Cardiac fibroblast (primary cell): ENCODE results near the gene SRPRB.
A peak's percentile ranks its signal among the peaks of the same experiment; 100 is the strongest.

Experiments used
- DNase-seq, 2 donors: peaks; one replicate each; pipeline versions ENCODE4 v3.0.0 to v3.0.0-alpha.2; 2010; ENCODE audit warnings: low read depth in 2 of 2
- H3K4me3 ChIP-seq, 2 donors: replicated peaks in 1 of 2; 1 replicate in 1 of 2; 2 replicates in 1 of 2; pipeline ENCODE4 v1.5.1; 2011; ENCODE audit warnings: low read depth in 2 of 2, low read length in 2 of 2, mild to moderate bottlenecking in 2 of 2, moderate library complexity in 1 of 2
- CTCF ChIP-seq: IDR thresholded peaks from one replicate; pipeline ENCODE4 v1.5.1; 2011; ENCODE audit warnings: low read depth, mild to moderate bottlenecking, low read length, inconsistent platforms

The SRPRB gene

DNA sequence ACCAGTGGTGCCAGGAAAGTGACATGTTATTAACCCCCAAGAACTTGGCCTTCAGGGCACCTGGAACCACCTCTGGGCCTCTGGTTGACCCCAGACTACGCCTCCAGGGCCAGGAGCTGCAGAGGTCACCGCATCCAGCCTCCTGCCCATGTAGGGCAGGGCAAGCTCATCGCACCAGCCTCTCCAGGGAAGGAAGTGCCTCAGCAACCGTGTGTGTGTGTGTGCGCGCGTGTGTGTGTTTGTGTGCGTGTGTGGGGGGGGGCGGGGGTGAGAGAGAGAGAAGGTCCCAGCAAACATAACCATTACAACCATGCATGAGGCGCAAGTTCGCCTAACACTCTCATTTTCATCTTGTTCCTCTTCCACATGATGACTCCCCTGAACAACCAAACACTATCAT lies 58.3 kb downstream of the SRPRB start:
- no peak for DNase-seq
- H3K4me3 ChIP-seq = no peak overlapping the region
- TF ChIP-seq CTCF = no peak

GRCh38 chr3:133864616-133865015 lies 59.0 kb downstream of the SRPRB start:
- TF ChIP-seq CTCF = no peak
- DNase-seq = no peak
- no peak overlapping the region for H3K4me3 ChIP-seq

GRCh38 chr3:133865136-133865855 lies 59.7 kb downstream of the SRPRB start:
- DNase-seq = no peak
- peak; percentile 1 for TF ChIP-seq CTCF
- H3K4me3 ChIP-seq = no peak overlapping the region

GRCh38 chr3:133866141-133866540 lies 60.5 kb downstream of the SRPRB start:
- H3K4me3 ChIP-seq = no peak overlapping the region
- no peak for TF ChIP-seq CTCF
- DNase-seq = no peak

DNA sequence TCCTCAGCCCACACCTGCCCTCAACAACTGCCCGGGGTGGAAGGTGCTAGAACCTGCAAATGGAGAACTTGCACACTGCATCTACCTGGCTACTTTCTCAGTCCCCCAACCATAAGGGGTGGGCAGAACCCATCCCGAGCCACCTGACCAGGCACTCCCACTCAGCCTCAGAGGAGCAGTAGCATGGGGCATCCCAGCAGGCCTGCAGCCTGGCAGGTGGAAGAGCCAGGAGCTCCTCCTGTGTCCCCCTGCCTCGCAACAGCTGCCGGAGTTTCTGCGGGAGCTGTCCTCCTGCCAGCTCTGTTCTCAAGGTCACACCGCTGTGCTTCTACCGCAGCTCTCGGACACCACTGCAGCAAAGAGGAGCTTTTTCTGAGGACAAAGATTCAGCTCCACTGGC lies 62.6 kb downstream of the SRPRB start:
- TF ChIP-seq CTCF = no peak
- no peak for DNase-seq
- H3K4me3 ChIP-seq = no peak overlapping the region

DNA sequence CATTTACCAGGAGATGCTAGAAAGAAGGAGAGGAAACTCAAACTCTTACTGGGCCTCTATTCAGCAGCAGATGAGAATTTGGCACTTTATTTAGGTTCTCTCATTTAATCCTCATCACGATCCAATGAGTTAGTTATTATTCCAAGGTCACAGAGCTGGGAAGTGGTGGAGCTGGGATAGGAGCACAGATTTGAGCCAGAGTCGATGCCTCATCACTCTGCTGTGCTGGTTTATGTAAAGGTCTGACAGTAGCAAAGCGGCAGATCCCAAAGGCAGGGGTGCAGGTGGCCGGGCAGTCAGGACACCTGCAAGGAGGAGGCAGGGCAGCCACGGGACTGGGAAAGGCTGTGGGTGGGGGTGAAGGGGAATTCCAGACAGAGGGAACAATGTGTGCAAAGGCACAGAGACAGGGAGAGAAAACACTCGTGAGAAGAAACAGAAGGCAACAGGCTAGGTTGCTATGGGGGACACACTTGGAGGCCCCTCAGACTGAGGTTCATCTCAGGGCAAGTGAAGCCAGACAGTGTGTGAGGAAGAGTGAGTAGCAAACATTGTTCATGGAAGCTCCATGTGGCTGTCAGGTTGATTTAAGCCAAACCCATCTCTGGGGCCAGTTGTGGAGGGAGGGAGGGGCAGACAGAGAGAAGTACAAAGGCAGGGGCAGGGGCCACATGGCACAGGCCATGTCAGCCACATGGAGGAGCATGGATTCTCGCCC lies 63.3 kb downstream of the SRPRB start:
- no peak overlapping the region for H3K4me3 ChIP-seq
- no peak for TF ChIP-seq CTCF
- no peak for DNase-seq
